GM18870 (cell line): ENCODE results near the gene NCBP3.
"Not testable (repeated sequence)": the region's sequence is repeated elsewhere in the genome, so short reads cannot be mapped to it uniquely, and the experiment has no call there.

Experiments used
- ATAC-seq: cut with Tn5 transposase; IDR thresholded peaks from one replicate; pipeline ENCODE4 v1.9.1; 2021; ENCODE audit warnings: moderate library complexity; ENCODE audit not compliant: unreplicated experiment

NCBP3 gene

GRCh38 chr17:3880983-3881382 lies 34.9 kb upstream of the NCBP3 start:
- no peak for ATAC-seq

GRCh38 chr17:3879591-3880417 lies 33.8 kb upstream of the NCBP3 start:
- ATAC-seq: no peak

GRCh38 chr17:3879186-3879585 lies 33.1 kb upstream of the NCBP3 start:
- no peak for ATAC-seq

GRCh38 chr17:3877220-3877619 lies 31.2 kb upstream of the NCBP3 start:
- no peak for ATAC-seq

GRCh38 chr17:3875317-3875716 lies 29.3 kb upstream of the NCBP3 start:
- ATAC-seq: no peak

GRCh38 chr17:3873862-3874261 lies 27.8 kb upstream of the NCBP3 start:
- no peak for ATAC-seq

- ATAC-seq: no peak
Observed at GRCh38 chr17:3870871-3871306, 24.8 kb upstream of the NCBP3 start.

GRCh38 chr17:3867606-3868005 lies 21.6 kb upstream of the NCBP3 start:
- ATAC-seq: no peak

- no peak for ATAC-seq
Observed at GRCh38 chr17:3867106-3867505, 21.1 kb upstream of the NCBP3 start.

- no peak for ATAC-seq
Observed at GRCh38 chr17:3866276-3866675, 20.2 kb upstream of the NCBP3 start.

GRCh38 chr17:3865176-3865575 lies 19.1 kb upstream of the NCBP3 start:
- ATAC-seq: no peak

- no peak for ATAC-seq
Observed at GRCh38 chr17:3864534-3864933, 18.5 kb upstream of the NCBP3 start.

GRCh38 chr17:3861761-3862681 lies 16.0 kb upstream of the NCBP3 start:
- ATAC-seq: no peak

GRCh38 chr17:3860939-3861700 lies 15.1 kb upstream of the NCBP3 start:
- ATAC-seq: no peak

- no peak for ATAC-seq
Observed at GRCh38 chr17:3859940-3860339, 13.9 kb upstream of the NCBP3 start.

- ATAC-seq: no peak
Observed at GRCh38 chr17:3857261-3858105, 11.4 kb upstream of the NCBP3 start.

GRCh38 chr17:3854204-3854603 lies 8.2 kb upstream of the NCBP3 start:
- not testable (repeated sequence) for ATAC-seq

- ATAC-seq: no peak
Observed at GRCh38 chr17:3852561-3852960, 6.5 kb upstream of the NCBP3 start.

- no peak for ATAC-seq
Observed at GRCh38 chr17:3851461-3852100, 5.5 kb upstream of the NCBP3 start.
